ENCODE measurements around the gene PCDH12.

PCDH12 gene

GRCh38 chr5:141941779-141942178 is 16.2 kb downstream of the PCDH12 start:
- H3K79me1 ChIP-seq (ENCODE audit: low read length): no peaks in the 10 kb centered on the region
- H2AK5ac ChIP-seq (ENCODE audit: low read length): no peak overlapping the region
- no peak for DNase-seq
- no peak overlapping the region for H2BK120ac ChIP-seq (ENCODE audit: low read depth, low read length)
- no peaks in the 10 kb centered on the region for H3K79me2 ChIP-seq (ENCODE audit: control insufficient read depth, insufficient read depth, low read length)
- no peak overlapping the region for H4K5ac ChIP-seq (ENCODE audit: low read length)
- no peak overlapping the region for H3K23ac ChIP-seq (ENCODE audit: low read length)
- H3K18ac ChIP-seq (ENCODE audit: low read length): no peak overlapping the region
- no peak overlapping the region for H3K56ac ChIP-seq (ENCODE audit: low read length)
- H2BK5ac ChIP-seq (ENCODE audit: low read length): no peak overlapping the region
- no peaks in the 10 kb centered on the region for H3K4me1 ChIP-seq (ENCODE audit: control insufficient read depth, low read depth, low read length)
- no peak overlapping the region for H2BK15ac ChIP-seq (replicated peaks; ENCODE audit: low read depth)
- H3K9ac ChIP-seq (ENCODE audit: low read length): no peak overlapping the region
- no peak overlapping the region for H4K8ac ChIP-seq (ENCODE audit: low read depth, low read length)
- peaks cover 5% of the 10 kb centered on the region for H3K36me3 ChIP-seq (ENCODE audit: control insufficient read depth, insufficient read depth, low read length)
- no peak overlapping the region for H3K4me3 ChIP-seq (ENCODE audit: low read length)
- H3K27me3 ChIP-seq (ENCODE audit: insufficient read depth, low read length, poor library complexity): no peaks in the 10 kb centered on the region
- H3K4ac ChIP-seq (ENCODE audit: low read depth, low read length): no peak overlapping the region
- WGBS (ENCODE audit: extremely low coverage, insufficient coverage, low lambda C conversion rate): no CpG with 5 or more reads among the region's 6 CpGs
- H3K4me2 ChIP-seq (ENCODE audit: low read length): no peak overlapping the region
- H3K27ac ChIP-seq (ENCODE audit: low read depth, low read length): no peak overlapping the region

GRCh38 chr5:141941307-141941706 is 16.7 kb downstream of the PCDH12 start:
- Histone ChIP-seq H2BK120ac (ENCODE audit: low read depth, low read length) (no peak overlapping the region), H3K79me1 (ENCODE audit: low read length) (no peaks in the 10 kb centered on the region), H4K5ac (ENCODE audit: low read length) (no peak overlapping the region), H2AK5ac (ENCODE audit: low read length) (no peak overlapping the region), H3K4me3 (ENCODE audit: low read length) (no peak overlapping the region), H2BK5ac (ENCODE audit: low read length) (no peak overlapping the region), H3K23ac (ENCODE audit: low read length) (no peak overlapping the region), H4K8ac (ENCODE audit: low read depth, low read length) (no peak overlapping the region), H3K4me2 (ENCODE audit: low read length) (no peak overlapping the region), H3K36me3 (ENCODE audit: control insufficient read depth, insufficient read depth, low read length) (peaks cover 7% of the 10 kb centered on the region), H3K4ac (ENCODE audit: low read depth, low read length) (no peak overlapping the region), H3K27me3 (ENCODE audit: insufficient read depth, low read length, poor library complexity) (no peaks in the 10 kb centered on the region), H3K27ac (ENCODE audit: low read depth, low read length) (no peak overlapping the region), H3K18ac (ENCODE audit: low read length) (no peak overlapping the region), H3K9ac (ENCODE audit: low read length) (no peak overlapping the region), H3K4me1 (ENCODE audit: control insufficient read depth, low read depth, low read length) (no peaks in the 10 kb centered on the region), H3K79me2 (ENCODE audit: control insufficient read depth, insufficient read depth, low read length) (no peaks in the 10 kb centered on the region), H2BK15ac (replicated peaks; ENCODE audit: low read depth) (no peak overlapping the region), H3K56ac (ENCODE audit: low read length) (no peak overlapping the region)
- DNase-seq: no peak
- WGBS (ENCODE audit: extremely low coverage, insufficient coverage, low lambda C conversion rate): no CpG with 5 or more reads among the region's 6 CpGs

- Histone ChIP-seq H3K4me3 (ENCODE audit: low read length) (no peak overlapping the region), H3K79me2 (ENCODE audit: control insufficient read depth, insufficient read depth, low read length) (no peaks in the 10 kb centered on the region), H3K23ac (ENCODE audit: low read length) (no peak overlapping the region), H2BK5ac (ENCODE audit: low read length) (no peak overlapping the region), H3K56ac (ENCODE audit: low read length) (no peak overlapping the region), H2AK5ac (ENCODE audit: low read length) (no peak overlapping the region), H4K8ac (ENCODE audit: low read depth, low read length) (no peak overlapping the region), H2BK15ac (replicated peaks; ENCODE audit: low read depth) (no peak overlapping the region), H3K18ac (ENCODE audit: low read length) (no peak overlapping the region), H3K4me1 (ENCODE audit: control insufficient read depth, low read depth, low read length) (no peaks in the 10 kb centered on the region), H3K27ac (ENCODE audit: low read depth, low read length) (no peak overlapping the region), H3K4me2 (ENCODE audit: low read length) (no peak overlapping the region), H3K9ac (ENCODE audit: low read length) (no peak overlapping the region), H4K5ac (ENCODE audit: low read length) (no peak overlapping the region), H3K36me3 (ENCODE audit: control insufficient read depth, insufficient read depth, low read length) (peaks cover 7% of the 10 kb centered on the region), H3K79me1 (ENCODE audit: low read length) (no peaks in the 10 kb centered on the region), H3K27me3 (ENCODE audit: insufficient read depth, low read length, poor library complexity) (no peaks in the 10 kb centered on the region), H3K4ac (ENCODE audit: low read depth, low read length) (no peak overlapping the region), H2BK120ac (ENCODE audit: low read depth, low read length) (no peak overlapping the region)
- no CpG with 5 or more reads among the region's 6 CpGs for WGBS (ENCODE audit: extremely low coverage, insufficient coverage, low lambda C conversion rate)
- no peak for DNase-seq
Observed at GRCh38 chr5:141940695-141941271, 17.2 kb downstream of the PCDH12 start.

- no peak for DNase-seq
- H3K36me3 ChIP-seq (ENCODE audit: control insufficient read depth, insufficient read depth, low read length): peaks cover 29% of the 10 kb centered on the region
- H3K18ac ChIP-seq (ENCODE audit: low read length): no peak overlapping the region
- H3K4ac ChIP-seq (ENCODE audit: low read depth, low read length): no peak overlapping the region
- H3K9ac ChIP-seq (ENCODE audit: low read length): no peak overlapping the region
- no peak overlapping the region for H2BK5ac ChIP-seq (ENCODE audit: low read length)
- no peaks in the 10 kb centered on the region for H3K79me1 ChIP-seq (ENCODE audit: low read length)
- no CpG with 5 or more reads among the region's 4 CpGs for WGBS (ENCODE audit: extremely low coverage, insufficient coverage, low lambda C conversion rate)
- H4K5ac ChIP-seq (ENCODE audit: low read length): no peak overlapping the region
- H2AK5ac ChIP-seq (ENCODE audit: low read length): no peak overlapping the region
- no peak overlapping the region for H3K4me3 ChIP-seq (ENCODE audit: low read length)
- H3K27ac ChIP-seq (ENCODE audit: low read depth, low read length): no peak overlapping the region
- H3K23ac ChIP-seq (ENCODE audit: low read length): no peak overlapping the region
- no peak overlapping the region for H4K8ac ChIP-seq (ENCODE audit: low read depth, low read length)
- no peak overlapping the region for H2BK120ac ChIP-seq (ENCODE audit: low read depth, low read length)
- no peak overlapping the region for H2BK15ac ChIP-seq (replicated peaks; ENCODE audit: low read depth)
- H3K27me3 ChIP-seq (ENCODE audit: insufficient read depth, low read length, poor library complexity): no peaks in the 10 kb centered on the region
- no peaks in the 10 kb centered on the region for H3K79me2 ChIP-seq (ENCODE audit: control insufficient read depth, insufficient read depth, low read length)
- H3K4me2 ChIP-seq (ENCODE audit: low read length): no peak overlapping the region
- H3K56ac ChIP-seq (ENCODE audit: low read length): no peak overlapping the region
- no peaks in the 10 kb centered on the region for H3K4me1 ChIP-seq (ENCODE audit: control insufficient read depth, low read depth, low read length)
Observed at GRCh38 chr5:141935538-141935937, 22.5 kb downstream of the PCDH12 start.

- Histone ChIP-seq H4K8ac (ENCODE audit: low read depth, low read length) (no peak overlapping the region), H3K36me3 (ENCODE audit: control insufficient read depth, insufficient read depth, low read length) (peaks cover 34% of the 10 kb centered on the region), H3K4me2 (ENCODE audit: low read length) (no peak overlapping the region), H2AK5ac (ENCODE audit: low read length) (no peak overlapping the region), H3K9ac (ENCODE audit: low read length) (no peak overlapping the region), H3K4me1 (ENCODE audit: control insufficient read depth, low read depth, low read length) (no peaks in the 10 kb centered on the region), H4K5ac (ENCODE audit: low read length) (no peak overlapping the region), H3K4ac (ENCODE audit: low read depth, low read length) (no peak overlapping the region), H2BK5ac (ENCODE audit: low read length) (no peak overlapping the region), H3K79me1 (ENCODE audit: low read length) (no peaks in the 10 kb centered on the region), H3K18ac (ENCODE audit: low read length) (no peak overlapping the region), H2BK15ac (replicated peaks; ENCODE audit: low read depth) (no peak overlapping the region), H3K56ac (ENCODE audit: low read length) (no peak overlapping the region), H3K23ac (ENCODE audit: low read length) (no peak overlapping the region), H3K27ac (ENCODE audit: low read depth, low read length) (no peak overlapping the region), H3K27me3 (ENCODE audit: insufficient read depth, low read length, poor library complexity) (no peaks in the 10 kb centered on the region), H2BK120ac (ENCODE audit: low read depth, low read length) (no peak overlapping the region), H3K79me2 (ENCODE audit: control insufficient read depth, insufficient read depth, low read length) (no peaks in the 10 kb centered on the region), H3K4me3 (ENCODE audit: low read length) (no peak overlapping the region)
- DNase-seq: no peak
- no CpG with 5 or more reads among the region's 11 CpGs for WGBS (ENCODE audit: extremely low coverage, insufficient coverage, low lambda C conversion rate)
Observed at GRCh38 chr5:141934099-141934844, 23.7 kb downstream of the PCDH12 start.

GRCh38 chr5:141933151-141933550 is 24.9 kb downstream of the PCDH12 start:
- Histone ChIP-seq H2BK5ac (ENCODE audit: low read length) (no peak overlapping the region), H3K79me1 (ENCODE audit: low read length) (no peaks in the 10 kb centered on the region), H2BK15ac (replicated peaks; ENCODE audit: low read depth) (no peak overlapping the region), H2AK5ac (ENCODE audit: low read length) (no peak overlapping the region), H3K4me1 (ENCODE audit: control insufficient read depth, low read depth, low read length) (no peaks in the 10 kb centered on the region), H3K4me3 (ENCODE audit: low read length) (no peak overlapping the region), H4K8ac (ENCODE audit: low read depth, low read length) (no peak overlapping the region), H3K23ac (ENCODE audit: low read length) (no peak overlapping the region), H3K27ac (ENCODE audit: low read depth, low read length) (no peak overlapping the region), H3K36me3 (ENCODE audit: control insufficient read depth, insufficient read depth, low read length) (peaks cover 33% of the 10 kb centered on the region), H4K5ac (ENCODE audit: low read length) (no peak overlapping the region), H3K27me3 (ENCODE audit: insufficient read depth, low read length, poor library complexity) (no peaks in the 10 kb centered on the region), H3K9ac (ENCODE audit: low read length) (no peak overlapping the region), H2BK120ac (ENCODE audit: low read depth, low read length) (no peak overlapping the region), H3K4me2 (ENCODE audit: low read length) (no peak overlapping the region), H3K79me2 (ENCODE audit: control insufficient read depth, insufficient read depth, low read length) (no peaks in the 10 kb centered on the region), H3K18ac (ENCODE audit: low read length) (no peak overlapping the region), H3K56ac (ENCODE audit: low read length) (no peak overlapping the region), H3K4ac (ENCODE audit: low read depth, low read length) (no peak overlapping the region)
- DNase-seq: no peak
- no CpG with 5 or more reads among the region's 7 CpGs for WGBS (ENCODE audit: extremely low coverage, insufficient coverage, low lambda C conversion rate)
